ENCODE results near the gene TRIM69. TPM values are rescaled to one million over a fixed set of nuclear protein-coding genes. Genes with fewer than 3 reads are reported as not detected.
A peak's percentile ranks its signal among the peaks of the same experiment; 100 is the strongest.
"Not testable (repeated sequence)": the region's sequence is repeated elsewhere in the genome, so short reads cannot be mapped to it uniquely, and the experiment has no call there.

Gene TRIM69
- total RNA-seq, 1 donor from 2014 or later = 12.3 TPM

- Histone ChIP-seq H3K4me3 (ENCODE audit: low read depth, low read length) (no peak overlapping the region), H3K27me3 (ENCODE audit: control insufficient read depth, insufficient read depth, low read length) (no peaks in the 10 kb centered on the region), H3K36me3 (ENCODE audit: control insufficient read depth, insufficient read depth, low read length) (peaks cover 2% of the 10 kb centered on the region)
- no peak for DNase-seq (ENCODE audit: low read depth)
- TF ChIP-seq CTCF (IDR thresholded peaks at IDR 0.05; ENCODE audit: insufficient read depth, low read length, poor library complexity, severe bottlenecking) = no peak
Measured at GRCh38 chr15:44727485-44728231, 8.7 kb upstream of the TRIM69 start.

GRCh38 chr15:44728232-44728575 lies 8.1 kb upstream of the TRIM69 start:
- not testable (repeated sequence) for H3K27me3 ChIP-seq (ENCODE audit: control insufficient read depth, insufficient read depth, low read length); H3K36me3 ChIP-seq (ENCODE audit: control insufficient read depth, insufficient read depth, low read length); DNase-seq (ENCODE audit: low read depth); H3K4me3 ChIP-seq (ENCODE audit: low read depth, low read length)

GRCh38 chr15:44728576-44729407 lies 7.5 kb upstream of the TRIM69 start:
- no peaks in the 10 kb centered on the region for H3K27me3 ChIP-seq (ENCODE audit: control insufficient read depth, insufficient read depth, low read length)
- peak overlapping the region; percentile 87 for H3K4me3 ChIP-seq (ENCODE audit: low read depth, low read length)
- H3K36me3 ChIP-seq (ENCODE audit: control insufficient read depth, insufficient read depth, low read length) = peaks cover 2% of the 10 kb centered on the region
- TF ChIP-seq CTCF (IDR thresholded peaks at IDR 0.05; ENCODE audit: insufficient read depth, low read length, poor library complexity, severe bottlenecking) = no peak
- DNase-seq (ENCODE audit: low read depth) = peak; percentile 94

GRCh38 chr15:44729408-44730127 lies 6.8 kb upstream of the TRIM69 start:
- TF ChIP-seq CTCF (IDR thresholded peaks at IDR 0.05; ENCODE audit: insufficient read depth, low read length, poor library complexity, severe bottlenecking) = no peak
- peak overlapping the region; percentile 87 for H3K4me3 ChIP-seq (ENCODE audit: low read depth, low read length)
- no peak for DNase-seq (ENCODE audit: low read depth)
- peaks cover 2% of the 10 kb centered on the region for H3K36me3 ChIP-seq (ENCODE audit: control insufficient read depth, insufficient read depth, low read length)
- H3K27me3 ChIP-seq (ENCODE audit: control insufficient read depth, insufficient read depth, low read length) = no peaks in the 10 kb centered on the region

GRCh38 chr15:44734839-44735481 lies 1.4 kb upstream of the TRIM69 start:
- H3K27me3 ChIP-seq (ENCODE audit: control insufficient read depth, insufficient read depth, low read length) = no peaks in the 10 kb centered on the region
- TF ChIP-seq CTCF (IDR thresholded peaks at IDR 0.05; ENCODE audit: insufficient read depth, low read length, poor library complexity, severe bottlenecking) = no peak
- H3K36me3 ChIP-seq (ENCODE audit: control insufficient read depth, insufficient read depth, low read length) = peaks cover 2% of the 10 kb centered on the region
- DNase-seq (ENCODE audit: low read depth) = no peak
- H3K4me3 ChIP-seq (ENCODE audit: low read depth, low read length) = no peak overlapping the region

Data from kidney epithelial cell (primary cell).